ENCODE data around the gene TPRG1L.

TPRG1L gene

GRCh38 chr1:3673381-3674099 is 48.7 kb downstream of the TPRG1L start:
- in situ Hi-C loops (cut with HindIII; ENCODE audit: low sequenced_read_pairs), result no loop called here
- TF ChIP-seq, protein P1, sequence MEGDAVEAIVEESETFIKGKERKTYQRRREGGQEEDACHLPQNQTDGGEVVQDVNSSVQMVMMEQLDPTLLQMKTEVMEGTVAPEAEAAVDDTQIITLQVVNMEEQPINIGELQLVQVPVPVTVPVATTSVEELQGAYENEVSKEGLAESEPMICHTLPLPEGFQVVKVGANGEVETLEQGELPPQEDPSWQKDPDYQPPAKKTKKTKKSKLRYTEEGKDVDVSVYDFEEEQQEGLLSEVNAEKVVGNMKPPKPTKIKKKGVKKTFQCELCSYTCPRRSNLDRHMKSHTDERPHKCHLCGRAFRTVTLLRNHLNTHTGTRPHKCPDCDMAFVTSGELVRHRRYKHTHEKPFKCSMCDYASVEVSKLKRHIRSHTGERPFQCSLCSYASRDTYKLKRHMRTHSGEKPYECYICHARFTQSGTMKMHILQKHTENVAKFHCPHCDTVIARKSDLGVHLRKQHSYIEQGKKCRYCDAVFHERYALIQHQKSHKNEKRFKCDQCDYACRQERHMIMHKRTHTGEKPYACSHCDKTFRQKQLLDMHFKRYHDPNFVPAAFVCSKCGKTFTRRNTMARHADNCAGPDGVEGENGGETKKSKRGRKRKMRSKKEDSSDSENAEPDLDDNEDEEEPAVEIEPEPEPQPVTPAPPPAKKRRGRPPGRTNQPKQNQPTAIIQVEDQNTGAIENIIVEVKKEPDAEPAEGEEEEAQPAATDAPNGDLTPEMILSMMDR (IDR thresholded peaks at IDR 0.05; ENCODE audit: low read depth, low read length), result no peak
- no peak overlapping the region for H3K4me3 ChIP-seq (ENCODE audit: low read depth, low read length)
- no peak for DNase-seq (ENCODE audit: low read depth, low spot score)

- H3K4me3 ChIP-seq (ENCODE audit: low read depth, low read length), result no peak overlapping the region
- in situ Hi-C loops (cut with HindIII; ENCODE audit: low sequenced_read_pairs), result no loop called here
- no peak for DNase-seq (ENCODE audit: low read depth, low spot score)
- TF ChIP-seq, protein P1 (IDR thresholded peaks at IDR 0.05; ENCODE audit: low read depth, low read length), result no peak
These were observed 49.6 kb downstream of the TPRG1L start for GRCh38 chr1:3674100-3675094.

DNA sequence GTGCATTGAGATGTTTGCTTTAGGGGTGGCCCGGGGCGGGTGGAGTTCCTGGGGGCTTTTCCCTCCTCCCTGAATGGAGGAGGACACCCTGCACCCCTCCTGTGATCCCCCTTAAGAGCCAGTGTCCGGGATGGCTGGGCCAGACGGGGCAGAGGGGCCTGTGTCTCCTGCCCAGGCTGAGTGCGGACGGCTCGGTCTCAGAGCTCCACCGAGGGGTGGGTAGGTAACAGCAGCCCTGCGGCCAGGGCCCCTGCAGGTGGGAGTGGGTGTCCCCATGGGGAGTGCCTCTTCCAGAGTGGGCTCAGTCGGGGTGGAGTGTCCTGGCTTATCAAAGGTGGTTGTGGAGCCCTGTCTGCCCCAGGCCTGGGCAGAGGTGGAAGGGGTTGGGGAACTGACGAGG is 50.6 kb downstream of the TPRG1L start:
- no peak overlapping the region for H3K4me3 ChIP-seq (ENCODE audit: low read depth, low read length)
- TF ChIP-seq, protein P1 (IDR thresholded peaks at IDR 0.05; ENCODE audit: low read depth, low read length), result no peak
- no peak for DNase-seq (ENCODE audit: low read depth, low spot score)
- in situ Hi-C loops (cut with HindIII; ENCODE audit: low sequenced_read_pairs), result no loop called here

GRCh38 chr1:3676581-3677470 is 52.0 kb downstream of the TPRG1L start:
- TF ChIP-seq, protein P1 (IDR thresholded peaks at IDR 0.05; ENCODE audit: low read depth, low read length), result no peak
- in situ Hi-C loops (cut with HindIII; ENCODE audit: low sequenced_read_pairs), result no loop called here
- no peak for DNase-seq (ENCODE audit: low read depth, low spot score)

GRCh38 chr1:3677484-3677883 is 52.7 kb downstream of the TPRG1L start:
- TF ChIP-seq, protein P1 (IDR thresholded peaks at IDR 0.05; ENCODE audit: low read depth, low read length), result no peak
- in situ Hi-C loops (cut with HindIII; ENCODE audit: low sequenced_read_pairs), result no loop called here
- no peak for DNase-seq (ENCODE audit: low read depth, low spot score)
- no peak overlapping the region for H3K4me3 ChIP-seq (ENCODE audit: low read depth, low read length)

More at GRCh38 chr1:3676581-3677470, 52.0 kb downstream of the TPRG1L start:
- no peak overlapping the region for H3K4me3 ChIP-seq (ENCODE audit: low read depth, low read length)

Measured in astrocyte of the spinal cord (primary cell).